Panc1 (cell line): ENCODE measurements around the gene EREG.

Source experiments
- CTCF ChIP-seq: fragments of 450-650 bp; IDR thresholded peaks from 2 replicates; pipeline ENCODE4 v1.5.1; 2017; ENCODE audit warnings: mild to moderate bottlenecking
- POLR2AphosphoS5 ChIP-seq: IDR thresholded peaks from 2 replicates; pipeline ENCODE4 v1.6.1; 2012; ENCODE audit warnings: mild to moderate bottlenecking, low read depth, low read length, moderate library complexity
- REST ChIP-seq, 2 experiments: IDR thresholded peaks; 2 replicates each; pipeline ENCODE4 v1.6.1; 2011 to 2012; ENCODE audit warnings: low read depth in 2 of 2, control low read depth in 1 of 2, low read length in 1 of 2, mild to moderate bottlenecking in 1 of 2, moderate library complexity in 1 of 2; ENCODE audit not compliant: insufficient read depth in 1 of 2
- SIN3A ChIP-seq: IDR thresholded peaks from 2 replicates; pipeline ENCODE4 v1.6.1; 2012; ENCODE audit warnings: low read depth, mild to moderate bottlenecking, low read length, moderate library complexity, borderline replicate concordance; ENCODE audit not compliant: insufficient read depth
- TCF7L2 ChIP-seq: IDR thresholded peaks from 2 replicates; pipeline ENCODE4 v1.6.1; 2011; ENCODE audit warnings: mild to moderate bottlenecking, low read depth, low read length, inconsistent platforms

GRCh38 chr4:74316397-74316796, 48.5 kb upstream of the EREG start:
- no peak for TF ChIP-seq CTCF
- TF ChIP-seq POLR2AphosphoS5, result no peak
- TF ChIP-seq REST (IDR thresholded peaks at IDR 0.05; ENCODE audit: insufficient read depth in 1 of 2, low read depth in 2 of 2, low read length in 1 of 2), result no peak
- TF ChIP-seq SIN3A, result no peak
- no peak for TF ChIP-seq TCF7L2
